B cell (primary cell): Measurements from ENCODE around the gene CITED4. TPM values are rescaled to one million over a fixed set of nuclear protein-coding genes. Genes with fewer than 3 reads are reported as not detected.

Experiments
- ATAC-seq: fragments of 200-7000 bp; cut with Tn5 transposase; one replicate; pipeline ENCODE4 v1.10.0; 2021; ENCODE audit warnings: low read depth, mild to moderate bottlenecking, moderate number of reproducible peaks, moderate library complexity
- CTCF ChIA-PET: fragments of 350-600 bp; sonication (Branson Sonifier 250); formaldehyde crosslinking; loops from one replicate; lab custom pipeline; 2021; ENCODE audit warnings: antibody characterized with exemption, inconsistent platforms; lab: Charles Lee
- POLR2A ChIA-PET: fragments of 350-600 bp; sonication (Branson Sonifier 250); formaldehyde crosslinking; loops from one replicate; lab custom pipeline; 2021; ENCODE audit warnings: antibody characterized with exemption; lab: Charles Lee
- DNase-seq: peaks from one replicate; pipeline ENCODE4 v3.0.0; 2013
- H2AFZ ChIP-seq: 2 replicates; pipeline ENCODE4 v1.6.1; 2012; ENCODE audit warnings: mild to moderate bottlenecking, low read depth, low read length; ENCODE audit not compliant: insufficient read depth, poor library complexity, severe bottlenecking
- H3K27ac ChIP-seq, 2 donors: 1 replicate in 1 of 2; 2 replicates in 1 of 2; pipeline ENCODE4 v1.5.1; 2012 to 2013; ENCODE audit warnings: low read length in 2 of 2, mild to moderate bottlenecking in 2 of 2, moderate library complexity in 1 of 2
- H3K27me3 ChIP-seq, 4 experiments: fragments of 200-600 bp in 1 of 4; sonication (generic) in 1 of 4; replicated peaks in 1 of 4; 1 replicate in 2 of 4; 2 replicates in 2 of 4; pipeline versions ENCODE4 v1.6.1 to v1.7.0; 2013 to 2016; ENCODE audit warnings: low read length in 3 of 4, mild to moderate bottlenecking in 2 of 4, mixed read lengths in 1 of 4, moderate library complexity in 1 of 4; ENCODE audit not compliant: insufficient read depth in 4 of 4, control insufficient read depth in 3 of 4; ENCODE audit errors: control extremely low read depth in 1 of 4
- H3K36me3 ChIP-seq, 2 experiments: replicated peaks in 1 of 2; 1 replicate in 1 of 2; 2 replicates in 1 of 2; pipeline versions ENCODE4 v1.6.1 to v1.7.1; 2013; ENCODE audit warnings: low read length in 1 of 2; ENCODE audit not compliant: insufficient read depth in 2 of 2, control insufficient read depth in 1 of 2; ENCODE audit errors: control extremely low read depth in 1 of 2, extremely low read depth in 1 of 2
- H3K4me1 ChIP-seq, 2 donors: fragments of 200-600 bp in 1 of 2; sonication (generic) in 1 of 2; 1 replicate in 1 of 2; 2 replicates in 1 of 2; pipeline versions ENCODE4 v1.5.1 to v1.6.1; 2013 to 2017; ENCODE audit warnings: low read length in 2 of 2; ENCODE audit not compliant: control insufficient read depth in 2 of 2, insufficient read depth in 2 of 2
- H3K4me2 ChIP-seq: replicated peaks from 2 replicates; pipeline ENCODE3; 2012; ENCODE audit warnings: mild to moderate bottlenecking, low read depth, low read length; ENCODE audit not compliant: poor library complexity, severe bottlenecking
- H3K4me3 ChIP-seq, 5 experiments: fragments of 200-600 bp in 1 of 5; sonication (generic) in 1 of 5; 1 replicate in 3 of 5; 2 replicates in 2 of 5; pipeline versions ENCODE4 v1.5.1 to v1.7.0; 2011 to 2016; ENCODE audit warnings: low read length in 4 of 5, mild to moderate bottlenecking in 4 of 5, low read depth in 2 of 5, control low read depth in 1 of 5, moderate library complexity in 1 of 5; ENCODE audit not compliant: insufficient read depth in 1 of 5; ENCODE audit errors: control extremely low read depth in 1 of 5, extremely low read depth in 1 of 5
- H3K79me2 ChIP-seq: fragments of 200-600 bp; sonication (generic); one replicate; pipeline ENCODE4 v1.6.0; 2016; ENCODE audit warnings: low read length; ENCODE audit not compliant: control insufficient read depth, insufficient read depth
- H3K9ac ChIP-seq: fragments of 200-600 bp; sonication (generic); 2 replicates; pipeline ENCODE4 v1.6.1; 2017; ENCODE audit warnings: mild to moderate bottlenecking, low read length, moderate library complexity
- H3K9me3 ChIP-seq, 3 donors: one replicate each; pipeline versions ENCODE4 v1.6.1 to v1.7.1; 2013; ENCODE audit warnings: low read length in 2 of 3; ENCODE audit not compliant: control insufficient read depth in 2 of 3, insufficient read depth in 1 of 3; ENCODE audit errors: control extremely low read depth in 1 of 3
- H4K20me1 ChIP-seq: 2 replicates; pipeline ENCODE4 v1.6.0; 2012; ENCODE audit warnings: mild to moderate bottlenecking, low read length; ENCODE audit not compliant: insufficient read depth, control insufficient read depth, poor library complexity, severe bottlenecking
- H3K27ac Mint-ChIP-seq: one replicate; pipeline ENCODE4 v1.8.0; 2021; ENCODE audit warnings: mixed read lengths
- H3K27me3 Mint-ChIP-seq: one replicate; pipeline ENCODE4 v1.8.0; 2021; ENCODE audit warnings: mixed read lengths
- H3K4me1 Mint-ChIP-seq: one replicate; pipeline ENCODE4 v1.8.0; 2021; ENCODE audit warnings: mixed read lengths
- H3K4me3 Mint-ChIP-seq: one replicate; pipeline ENCODE4 v1.8.0; 2021; ENCODE audit warnings: mixed read lengths
- H3K9me3 Mint-ChIP-seq: one replicate; pipeline ENCODE4 v1.8.0; 2022; ENCODE audit warnings: mixed read lengths; ENCODE audit not compliant: insufficient read depth
- CTCF ChIP-seq: fragments of 200-600 bp; IDR thresholded peaks from one replicate; pipeline ENCODE4 v1.8.0; 2022; ENCODE audit warnings: antibody characterized with exemption, mild to moderate bottlenecking
- EZH2 ChIP-seq: IDR thresholded peaks from 2 replicates; pipeline ENCODE4 v1.6.1; 2012; ENCODE audit warnings: borderline replicate concordance, low read depth, mild to moderate bottlenecking, moderate library complexity, low read length; ENCODE audit not compliant: insufficient read depth, poor library complexity, severe bottlenecking
- WGBS: methylation state at CpG from one replicate; pipeline ENCODE4 v1.1.5; 2013; ENCODE audit warnings: missing lambda C conversion rate; ENCODE audit not compliant: insufficient coverage; 5-methylcytosine and 5-hydroxymethylcytosine counted together
- intact Hi-C: fragments of 100-400 bp; cut with micrococcal nuclease; formaldehyde crosslinking; loops from one replicate; pipeline ENCODE4 v1.10.0; 2022
- polyA plus RNA-seq: library from polyadenylated mRNA; depleted of rRNA; stranded (reverse); fragments of >200 nt; gene quantifications from 2 replicates; pipeline ENCODE4 v1.2.3, GENCODE V29; 2012
- total RNA-seq, 2 donors: library from RNA; stranded (reverse); fragments of 120-200 nt in 1 of 2; gene quantifications; 1 replicate in 1 of 2; 2 replicates in 1 of 2; pipeline versions ENCODE4 v1.2.3 to v1.2.4, GENCODE V29; 2013 to 2022

The CITED4 gene
- total and polyA plus RNA-seq, 2 donors (not counting 1 experiment from before 2014, with no cell fraction given): 3.2 to 5.6 TPM

- Mint-ChIP-seq H3K27ac (no peak overlapping the region), H3K4me1 (peaks cover 9% of the 10 kb centered on the region), H3K27me3 (peaks cover 25% of the 10 kb centered on the region), H3K9me3 (peaks cover 2% of the 10 kb centered on the region), H3K4me3 (no peak overlapping the region)
- Histone ChIP-seq H3K9ac (no peak overlapping the region), H4K20me1 (no peaks in the 10 kb centered on the region), H3K79me2 (no peaks in the 10 kb centered on the region), H3K9me3 (peaks cover 0 to 12% (median 0%) of the 10 kb centered on the region in 3 donors), H3K4me2 (no peak overlapping the region), H3K36me3 (no peaks in the 10 kb centered on the region), H3K27ac (no peak overlapping the region), H3K27me3 (peaks cover 0 to 14% (median 0%) of the 10 kb centered on the region in 4 experiments), H2AFZ (no peak overlapping the region), H3K4me1 (peaks cover 3 to 4% of the 10 kb centered on the region in 2 donors), H3K4me3 (no peak overlapping the region)
- intact Hi-C loops: loop anchor here (10.0 kb wide), 1 partner anchor 307 kb away; the partner anchor contains the start of gene ZNF684
- no peak for ATAC-seq
- WGBS: no CpG with 5 or more reads among the region's 7 CpGs
- TF ChIP-seq EZH2: no peak
- no peak for TF ChIP-seq CTCF
- CTCF ChIA-PET: interaction anchor here (1.6 kb wide), 1 partner anchor 67 kb away, joined by 6 read pairs; no protein-coding TSS in a partner anchor
- POLR2A ChIA-PET: no interaction called here
- DNase-seq: no peak
Observed at GRCh38 chr1:40841602-40842001, 20.6 kb downstream of the CITED4 start.

- H3K4me3 ChIP-seq: no peak overlapping the region
- Mint-ChIP-seq H3K4me1 (peaks cover 9% of the 10 kb centered on the region), H3K4me3 (no peak overlapping the region), H3K27ac (no peak overlapping the region), H3K27me3 (peaks cover 25% of the 10 kb centered on the region), H3K9me3 (peaks cover 2% of the 10 kb centered on the region)
- CTCF ChIA-PET: interaction anchor here (1.6 kb wide), 1 partner anchor 66 kb away, joined by 6 read pairs; no protein-coding TSS in a partner anchor
- H2AFZ ChIP-seq: no peak overlapping the region
- POLR2A ChIA-PET: no interaction called here
- ATAC-seq (no peak), DNase-seq (no peak)
- H3K9me3 ChIP-seq: peaks cover 0 to 12% (median 0%) of the 10 kb centered on the region in 3 donors
- peaks cover 0 to 14% (median 0%) of the 10 kb centered on the region in 4 experiments for H3K27me3 ChIP-seq
- H3K4me2 ChIP-seq: no peak overlapping the region
- H3K4me1 ChIP-seq: peaks cover 3 to 4% of the 10 kb centered on the region in 2 donors
- no peaks in the 10 kb centered on the region for H4K20me1 ChIP-seq
- TF ChIP-seq CTCF: no peak
- TF ChIP-seq EZH2: no peak
- intact Hi-C loops: loop anchor here (10.0 kb wide), 1 partner anchor 306 kb away; the partner anchor contains the start of gene ZNF684
- WGBS: 6% methylated on average over 3 of the region's 6 CpGs
- H3K36me3 ChIP-seq: no peaks in the 10 kb centered on the region
- H3K27ac ChIP-seq: no peak overlapping the region
- H3K9ac ChIP-seq: no peak overlapping the region
- no peaks in the 10 kb centered on the region for H3K79me2 ChIP-seq
Observed at GRCh38 chr1:40840526-40841323, 21.4 kb downstream of the CITED4 start.
